ENCODE results near the gene PRPF38B. TPM values are rescaled to one million over a fixed set of nuclear protein-coding genes. Genes with fewer than 3 reads are reported as not detected.

The PRPF38B gene
- total RNA-seq, 1 experiment from 2014 or later, result 23.7 TPM

GRCh38 chr1:108715932-108716331 is 23.8 kb downstream of the PRPF38B start:
- no peak for DNase-seq (ENCODE audit: extremely low read depth, low read depth)

- no peak for DNase-seq (ENCODE audit: extremely low read depth, low read depth)
Measured at GRCh38 chr1:108716437-108717230, 24.5 kb downstream of the PRPF38B start.

- DNase-seq (ENCODE audit: extremely low read depth, low read depth), result no peak
Measured at GRCh38 chr1:108717774-108718316, 25.7 kb downstream of the PRPF38B start.

- DNase-seq (ENCODE audit: extremely low read depth, low read depth), result no peak
Measured at GRCh38 chr1:108718927-108719655, 27.0 kb downstream of the PRPF38B start.

GRCh38 chr1:108719656-108720435 is 27.7 kb downstream of the PRPF38B start:
- peak; percentile 75 for DNase-seq (ENCODE audit: extremely low read depth, low read depth)

GRCh38 chr1:108722292-108722691 is 30.2 kb downstream of the PRPF38B start:
- no peak for DNase-seq (ENCODE audit: extremely low read depth, low read depth)

- DNase-seq (ENCODE audit: extremely low read depth, low read depth), result no peak
Measured at GRCh38 chr1:108725906-108726305, 33.8 kb downstream of the PRPF38B start.

- DNase-seq (ENCODE audit: extremely low read depth, low read depth), result no peak
Measured at GRCh38 chr1:108728327-108728923, 36.3 kb downstream of the PRPF38B start.

GRCh38 chr1:108729481-108729880 is 37.4 kb downstream of the PRPF38B start:
- DNase-seq (ENCODE audit: extremely low read depth, low read depth), result no peak

GRCh38 chr1:108732398-108732797 is 40.3 kb downstream of the PRPF38B start:
- DNase-seq (ENCODE audit: extremely low read depth, low read depth), result no peak

- no peak for DNase-seq (ENCODE audit: extremely low read depth, low read depth)
Measured at GRCh38 chr1:108734171-108734865, 42.2 kb downstream of the PRPF38B start.

- no peak for DNase-seq (ENCODE audit: extremely low read depth, low read depth)
Measured at GRCh38 chr1:108742253-108742652, 50.1 kb downstream of the PRPF38B start.

GRCh38 chr1:108745980-108746381 is 53.9 kb downstream of the PRPF38B start:
- DNase-seq (ENCODE audit: extremely low read depth, low read depth), result no peak

- peak; percentile 96 for DNase-seq (ENCODE audit: extremely low read depth, low read depth)
Measured at GRCh38 chr1:108746382-108747170, 54.5 kb downstream of the PRPF38B start, which contains the start of gene STXBP3. Gene STXBP3 (plus strand): TSS chr1:108746674. CDS start chr1:108746738, 64 bp downstream.

- DNase-seq (ENCODE audit: extremely low read depth, low read depth), result peak; percentile 71
Measured at GRCh38 chr1:108747171-108747850, 55.2 kb downstream of the PRPF38B start.

GRCh38 chr1:108747898-108748297 is 55.8 kb downstream of the PRPF38B start:
- DNase-seq (ENCODE audit: extremely low read depth, low read depth), result no peak

- no peak for DNase-seq (ENCODE audit: extremely low read depth, low read depth)
Measured at GRCh38 chr1:108749081-108749480, 57.0 kb downstream of the PRPF38B start.

- no peak for DNase-seq (ENCODE audit: extremely low read depth, low read depth)
Measured at GRCh38 chr1:108750476-108751181, 58.5 kb downstream of the PRPF38B start.
